ENCODE measurements around the gene TXNDC17. TPM values are rescaled to one million over a fixed set of nuclear protein-coding genes. Genes with fewer than 3 reads are reported as not detected.
"Not testable (repeated sequence)": the region's sequence is repeated elsewhere in the genome, so short reads cannot be mapped to it uniquely, and the experiment has no call there.

Gene TXNDC17
- total RNA-seq, 1 experiment from 2014 or later, result 75.4 TPM

GRCh38 chr17:6684460-6684783 lies 43.6 kb downstream of the TXNDC17 start:
- Histone ChIP-seq H3K27ac (ENCODE audit: low read length) (no peak overlapping the region), H4K20me1 (ENCODE audit: insufficient read depth, low read depth, low read length) (no peaks in the 10 kb centered on the region), H3K27me3 (ENCODE audit: low read length) (no peaks in the 10 kb centered on the region), H3K4me3 (ENCODE audit: low read length) (no peak overlapping the region), H3K9me3 (ENCODE audit: low read length) (no peaks in the 10 kb centered on the region), H3K79me2 (ENCODE audit: low read length) (no peaks in the 10 kb centered on the region), H2AFZ (ENCODE audit: low read length) (no peak overlapping the region), H3K9ac (ENCODE audit: low read length) (no peak overlapping the region), H3K4me1 (ENCODE audit: low read length) (no peaks in the 10 kb centered on the region), H3K9me2 (replicated peaks; ENCODE audit: insufficient read depth, low read length) (no peaks in the 10 kb centered on the region), H3K36me3 (ENCODE audit: insufficient read depth, low read length) (no peaks in the 10 kb centered on the region), H3K4me2 (ENCODE audit: low read depth, low read length, poor library complexity, severe bottlenecking) (no peak overlapping the region)
- no peak for DNase-seq

- no peak overlapping the region for H3K27ac ChIP-seq (ENCODE audit: low read length)
- no peaks in the 10 kb centered on the region for H3K27me3 ChIP-seq (ENCODE audit: low read length)
- H3K4me1 ChIP-seq (ENCODE audit: low read length), result no peaks in the 10 kb centered on the region
- no peaks in the 10 kb centered on the region for H3K9me2 ChIP-seq (replicated peaks; ENCODE audit: insufficient read depth, low read length)
- no peak overlapping the region for H3K9ac ChIP-seq (ENCODE audit: low read length)
- no peak overlapping the region for H3K4me3 ChIP-seq (ENCODE audit: low read length)
- H3K79me2 ChIP-seq (ENCODE audit: low read length), result no peaks in the 10 kb centered on the region
- no peaks in the 10 kb centered on the region for H3K36me3 ChIP-seq (ENCODE audit: insufficient read depth, low read length)
- H2AFZ ChIP-seq (ENCODE audit: low read length), result no peak overlapping the region
- no peaks in the 10 kb centered on the region for H4K20me1 ChIP-seq (ENCODE audit: insufficient read depth, low read depth, low read length)
- H3K9me3 ChIP-seq (ENCODE audit: low read length), result no peaks in the 10 kb centered on the region
- H3K4me2 ChIP-seq (ENCODE audit: low read depth, low read length, poor library complexity, severe bottlenecking), result no peak overlapping the region
- DNase-seq, result no peak
These were observed 44.3 kb downstream of the TXNDC17 start for GRCh38 chr17:6684881-6685767.

- H3K79me2 ChIP-seq (ENCODE audit: low read length), result no peaks in the 10 kb centered on the region
- no peaks in the 10 kb centered on the region for H3K36me3 ChIP-seq (ENCODE audit: insufficient read depth, low read length)
- H3K4me1 ChIP-seq (ENCODE audit: low read length), result no peaks in the 10 kb centered on the region
- no peak overlapping the region for H3K27ac ChIP-seq (ENCODE audit: low read length)
- no peak overlapping the region for H3K4me2 ChIP-seq (ENCODE audit: low read depth, low read length, poor library complexity, severe bottlenecking)
- H3K9ac ChIP-seq (ENCODE audit: low read length), result no peak overlapping the region
- H3K9me2 ChIP-seq (replicated peaks; ENCODE audit: insufficient read depth, low read length), result no peaks in the 10 kb centered on the region
- H3K9me3 ChIP-seq (ENCODE audit: low read length), result no peaks in the 10 kb centered on the region
- no peak overlapping the region for H3K4me3 ChIP-seq (ENCODE audit: low read length)
- no peaks in the 10 kb centered on the region for H3K27me3 ChIP-seq (ENCODE audit: low read length)
- no peak overlapping the region for H2AFZ ChIP-seq (ENCODE audit: low read length)
- no peaks in the 10 kb centered on the region for H4K20me1 ChIP-seq (ENCODE audit: insufficient read depth, low read depth, low read length)
- no peak for DNase-seq
These were observed 45.2 kb downstream of the TXNDC17 start for GRCh38 chr17:6686026-6686425.

GRCh38 chr17:6688944-6689343 lies 48.1 kb downstream of the TXNDC17 start:
- H3K79me2 ChIP-seq (ENCODE audit: low read length), result no peaks in the 10 kb centered on the region
- no peaks in the 10 kb centered on the region for H4K20me1 ChIP-seq (ENCODE audit: insufficient read depth, low read depth, low read length)
- H3K9ac ChIP-seq (ENCODE audit: low read length), result no peak overlapping the region
- H3K9me3 ChIP-seq (ENCODE audit: low read length), result no peaks in the 10 kb centered on the region
- no peak overlapping the region for H3K27ac ChIP-seq (ENCODE audit: low read length)
- H3K4me1 ChIP-seq (ENCODE audit: low read length), result no peaks in the 10 kb centered on the region
- no peak for DNase-seq
- no peak overlapping the region for H3K4me2 ChIP-seq (ENCODE audit: low read depth, low read length, poor library complexity, severe bottlenecking)
- no peaks in the 10 kb centered on the region for H3K36me3 ChIP-seq (ENCODE audit: insufficient read depth, low read length)
- H3K27me3 ChIP-seq (ENCODE audit: low read length), result no peaks in the 10 kb centered on the region
- H3K9me2 ChIP-seq (replicated peaks; ENCODE audit: insufficient read depth, low read length), result no peaks in the 10 kb centered on the region
- no peak overlapping the region for H2AFZ ChIP-seq (ENCODE audit: low read length)
- no peak overlapping the region for H3K4me3 ChIP-seq (ENCODE audit: low read length)

GRCh38 chr17:6690641-6691040 lies 49.8 kb downstream of the TXNDC17 start:
- Histone ChIP-seq H3K79me2 (ENCODE audit: low read length) (no peaks in the 10 kb centered on the region), H3K4me2 (ENCODE audit: low read depth, low read length, poor library complexity, severe bottlenecking) (no peak overlapping the region), H3K27ac (ENCODE audit: low read length) (no peak overlapping the region), H3K9me2 (replicated peaks; ENCODE audit: insufficient read depth, low read length) (no peaks in the 10 kb centered on the region), H4K20me1 (ENCODE audit: insufficient read depth, low read depth, low read length) (no peaks in the 10 kb centered on the region), H3K4me1 (ENCODE audit: low read length) (no peaks in the 10 kb centered on the region), H3K36me3 (ENCODE audit: insufficient read depth, low read length) (no peaks in the 10 kb centered on the region), H2AFZ (ENCODE audit: low read length) (no peak overlapping the region), H3K9me3 (ENCODE audit: low read length) (no peaks in the 10 kb centered on the region), H3K27me3 (ENCODE audit: low read length) (no peaks in the 10 kb centered on the region), H3K4me3 (ENCODE audit: low read length) (no peak overlapping the region), H3K9ac (ENCODE audit: low read length) (no peak overlapping the region)
- DNase-seq, result no peak

GRCh38 chr17:6691546-6691945 lies 50.7 kb downstream of the TXNDC17 start:
- H3K79me2 ChIP-seq (ENCODE audit: low read length), result no peaks in the 10 kb centered on the region
- no peaks in the 10 kb centered on the region for H3K27me3 ChIP-seq (ENCODE audit: low read length)
- DNase-seq, result no peak
- H3K4me3 ChIP-seq (ENCODE audit: low read length), result no peak overlapping the region
- H4K20me1 ChIP-seq (ENCODE audit: insufficient read depth, low read depth, low read length), result no peaks in the 10 kb centered on the region
- H3K9ac ChIP-seq (ENCODE audit: low read length), result no peak overlapping the region
- no peaks in the 10 kb centered on the region for H3K36me3 ChIP-seq (ENCODE audit: insufficient read depth, low read length)
- no peak overlapping the region for H3K27ac ChIP-seq (ENCODE audit: low read length)
- no peaks in the 10 kb centered on the region for H3K4me1 ChIP-seq (ENCODE audit: low read length)
- no peak overlapping the region for H3K4me2 ChIP-seq (ENCODE audit: low read depth, low read length, poor library complexity, severe bottlenecking)
- no peaks in the 10 kb centered on the region for H3K9me3 ChIP-seq (ENCODE audit: low read length)
- no peaks in the 10 kb centered on the region for H3K9me2 ChIP-seq (replicated peaks; ENCODE audit: insufficient read depth, low read length)
- H2AFZ ChIP-seq (ENCODE audit: low read length), result no peak overlapping the region

- DNase-seq; H3K9me2 ChIP-seq (replicated peaks; ENCODE audit: insufficient read depth, low read length); H3K9me3 ChIP-seq (ENCODE audit: low read length); H3K4me1 ChIP-seq (ENCODE audit: low read length); H3K36me3 ChIP-seq (ENCODE audit: insufficient read depth, low read length); H3K27ac ChIP-seq (ENCODE audit: low read length); H3K4me3 ChIP-seq (ENCODE audit: low read length); H3K79me2 ChIP-seq (ENCODE audit: low read length); H3K4me2 ChIP-seq (ENCODE audit: low read depth, low read length, poor library complexity, severe bottlenecking); H2AFZ ChIP-seq (ENCODE audit: low read length); H3K9ac ChIP-seq (ENCODE audit: low read length); H3K27me3 ChIP-seq (ENCODE audit: low read length); H4K20me1 ChIP-seq (ENCODE audit: insufficient read depth, low read depth, low read length): not testable (repeated sequence)
These were observed 51.1 kb downstream of the TXNDC17 start for GRCh38 chr17:6691958-6692357.

All from Karpas-422 (cell line).